H1 (cell line): ENCODE measurements around the gene LYRM7. TPM values are rescaled to one million over a fixed set of nuclear protein-coding genes. Genes with fewer than 3 reads are reported as not detected.

Experiments
- CTCF ChIA-PET: fragments of 300-600 bp; sonication (Branson Sonifier 250); formaldehyde crosslinking; loops from one replicate; lab custom pipeline; 2021; ENCODE audit not compliant: partially characterized antibody; lab: Charles Lee
- POLR2A ChIA-PET: fragments of 300-600 bp; sonication (Branson Sonifier 250); formaldehyde crosslinking; loops from one replicate; lab custom pipeline; 2021; ENCODE audit warnings: inconsistent platforms; ENCODE audit not compliant: partially characterized antibody; lab: Charles Lee
- DNase-seq, 2 experiments: peaks; one replicate each; pipeline versions ENCODE4 v3.0.0 to v3.0.0-alpha.2; 2010 to 2022; ENCODE audit warnings: low spot score in 2 of 2, low read depth in 1 of 2, mixed read lengths in 1 of 2
- FAIRE-seq: peaks from 2 replicates; lab custom pipeline; 2011; peaks lifted over from hg19 to GRCh38; lab: Jason Lieb, UNC
- H2AFZ ChIP-seq: 2 replicates; pipeline ENCODE4 v1.8.1; 2012; ENCODE audit warnings: low read length, inconsistent platforms
- H2AK5ac ChIP-seq: 2 replicates; pipeline ENCODE4 v1.6.1; 2013; ENCODE audit warnings: low read depth, low read length
- H2BK120ac ChIP-seq: replicated peaks from 2 replicates; pipeline ENCODE3; 2013; ENCODE audit warnings: low read depth, low read length, inconsistent platforms
- H2BK12ac ChIP-seq: 2 replicates; pipeline ENCODE4 v1.6.1; 2013; ENCODE audit warnings: low read depth, low read length
- H2BK15ac ChIP-seq: 2 replicates; pipeline ENCODE4 v1.6.1; 2013; ENCODE audit warnings: low read length
- H2BK20ac ChIP-seq: 2 replicates; pipeline ENCODE4 v1.6.1; 2013; ENCODE audit warnings: low read length
- H2BK5ac ChIP-seq: 2 replicates; pipeline ENCODE4 v1.6.1; 2013; ENCODE audit warnings: low read depth, low read length
- H3K14ac ChIP-seq: 2 replicates; pipeline ENCODE4 v1.6.1; 2013; ENCODE audit warnings: inconsistent platforms; ENCODE audit not compliant: insufficient read length
- H3K18ac ChIP-seq: 2 replicates; pipeline ENCODE4 v1.6.1; 2013; ENCODE audit warnings: low read length; ENCODE audit errors: extremely low read depth
- H3K23ac ChIP-seq: 2 replicates; pipeline ENCODE4 v1.6.1; 2013; ENCODE audit warnings: inconsistent platforms; ENCODE audit not compliant: insufficient read length
- H3K23me2 ChIP-seq: 2 replicates; pipeline ENCODE4 v1.6.1; 2013; ENCODE audit warnings: low read depth, low read length
- H3K27ac ChIP-seq: 2 replicates; pipeline ENCODE4 v1.6.1; 2011; ENCODE audit warnings: low read depth, low read length, inconsistent platforms
- H3K27me3 ChIP-seq, 4 experiments: replicated peaks in 1 of 4; 1 replicate in 1 of 4; 2 replicates in 3 of 4; pipeline versions ENCODE4 v1.6.1 to v1.8.1; 2011 to 2013; ENCODE audit warnings: low read length in 3 of 4, mild to moderate bottlenecking in 3 of 4, inconsistent platforms in 2 of 4, mixed read lengths in 2 of 4, moderate library complexity in 1 of 4; ENCODE audit not compliant: control insufficient read depth in 3 of 4, insufficient read depth in 3 of 4; ENCODE audit errors: extremely low read depth in 1 of 4
- H3K36me3 ChIP-seq, 4 experiments: 2 replicates each; pipeline versions ENCODE4 v1.6.1 to v1.8.1; 2011 to 2013; ENCODE audit warnings: mild to moderate bottlenecking in 4 of 4, low read length in 3 of 4, moderate library complexity in 2 of 4, control low read depth in 1 of 4, inconsistent platforms in 1 of 4; ENCODE audit not compliant: insufficient read depth in 4 of 4, control insufficient read depth in 2 of 4
- H3K4ac ChIP-seq: replicated peaks from 2 replicates; pipeline ENCODE3; 2013; ENCODE audit warnings: low read length, low read depth, mixed read lengths, inconsistent platforms; ENCODE audit not compliant: insufficient read length
- H3K4me1 ChIP-seq, 4 experiments: replicated peaks in 1 of 4; 1 replicate in 1 of 4; 2 replicates in 3 of 4; pipeline versions ENCODE4 v1.6.1 to v1.8.1; 2011 to 2013; ENCODE audit warnings: low read length in 3 of 4, inconsistent platforms in 2 of 4, mixed read lengths in 1 of 4; ENCODE audit not compliant: insufficient read depth in 4 of 4, control insufficient read depth in 3 of 4
- H3K4me2 ChIP-seq, 2 experiments: 2 replicates each; pipeline versions ENCODE4 v1.6.1 to v1.8.1; 2011 to 2013; ENCODE audit warnings: low read depth in 2 of 2, low read length in 2 of 2, control low read depth in 1 of 2, inconsistent platforms in 1 of 2, mild to moderate bottlenecking in 1 of 2; ENCODE audit not compliant: insufficient read depth in 1 of 2
- H3K4me3 ChIP-seq, 4 experiments: fragments of 200-600, 300-600 bp in 1 of 4; sonication (generic), shearing (Covaris generic), sonication (Bioruptor Twin) in 1 of 4; 2 replicates each; pipeline versions ENCODE4 v1.5.1 to v1.8.1; 2011 to 2016; ENCODE audit warnings: low read length in 4 of 4, low read depth in 3 of 4, control low read depth in 2 of 4, inconsistent platforms in 2 of 4, mild to moderate bottlenecking in 2 of 4, mixed read lengths in 1 of 4, moderate library complexity in 1 of 4; ENCODE audit not compliant: insufficient read depth in 2 of 4; ENCODE audit errors: extremely low read depth in 1 of 4
- H3K56ac ChIP-seq: replicated peaks from 2 replicates; pipeline ENCODE3; 2013; ENCODE audit warnings: low read depth, mild to moderate bottlenecking, mixed read lengths, low read length, inconsistent platforms; ENCODE audit not compliant: insufficient read length
- H3K79me1 ChIP-seq: 2 replicates; pipeline ENCODE4 v1.6.1; 2013; ENCODE audit warnings: low read depth, low read length, control low read depth
- H3K79me2 ChIP-seq, 2 experiments: 2 replicates each; pipeline versions ENCODE4 v1.6.1 to v1.8.1; 2012 to 2013; ENCODE audit warnings: low read length in 2 of 2, mild to moderate bottlenecking in 2 of 2, inconsistent platforms in 1 of 2; ENCODE audit not compliant: insufficient read depth in 2 of 2, control insufficient read depth in 1 of 2
- H3K9ac ChIP-seq, 4 experiments: replicated peaks in 1 of 4; 1 replicate in 1 of 4; 2 replicates in 3 of 4; pipeline versions ENCODE4 v1.6.1 to v1.8.1; 2011 to 2013; ENCODE audit warnings: low read depth in 3 of 4, low read length in 3 of 4, control low read depth in 2 of 4, mild to moderate bottlenecking in 2 of 4, moderate library complexity in 2 of 4, inconsistent platforms in 1 of 4; ENCODE audit errors: extremely low read depth in 1 of 4
- H3K9me3 ChIP-seq, 2 experiments: 2 replicates each; pipeline versions ENCODE4 v1.6.1 to v1.8.1; 2012 to 2013; ENCODE audit warnings: mild to moderate bottlenecking in 2 of 2, moderate library complexity in 2 of 2, control low read depth in 1 of 2, inconsistent platforms in 1 of 2, low read depth in 1 of 2, low read length in 1 of 2, mixed read lengths in 1 of 2; ENCODE audit not compliant: insufficient read depth in 2 of 2
- H4K20me1 ChIP-seq, 2 experiments: replicated peaks in 1 of 2; 2 replicates each; pipeline versions ENCODE3 to v1.8.1; 2011 to 2013; ENCODE audit warnings: inconsistent platforms in 2 of 2, low read length in 2 of 2, mild to moderate bottlenecking in 1 of 2; ENCODE audit not compliant: insufficient read depth in 2 of 2, control insufficient read depth in 1 of 2
- H4K5ac ChIP-seq: 2 replicates; pipeline ENCODE4 v1.6.1; 2013; ENCODE audit warnings: low read length, low read depth, mixed read lengths, inconsistent platforms; ENCODE audit not compliant: insufficient read length
- H4K8ac ChIP-seq: 2 replicates; pipeline ENCODE4 v1.8.0; 2013; ENCODE audit warnings: mild to moderate bottlenecking, moderate library complexity, low read length, inconsistent platforms; ENCODE audit not compliant: insufficient read depth; ENCODE audit errors: extremely low read depth
- H4K91ac ChIP-seq: replicated peaks from 2 replicates; pipeline ENCODE3; 2013; ENCODE audit warnings: low read length, mixed read lengths, inconsistent platforms; ENCODE audit not compliant: insufficient read length
- ASH2L ChIP-seq: fragments of 200-600, 300-600 bp; sonication (generic); IDR thresholded peaks from one replicate; pipeline ENCODE4 v1.7.1; 2017; ENCODE audit warnings: low read length
- ATF3 ChIP-seq: IDR thresholded peaks from 2 replicates; pipeline ENCODE4 v1.6.1; 2011; ENCODE audit warnings: low read depth, mild to moderate bottlenecking, low read length; ENCODE audit not compliant: insufficient read depth
- BRCA1 ChIP-seq: IDR thresholded peaks from 2 replicates; pipeline ENCODE4 v1.6.1; 2012; ENCODE audit warnings: low read depth, low read length, improper control_type of control experiment
- CTBP2 ChIP-seq: IDR thresholded peaks from 2 replicates; pipeline ENCODE4 v1.7.0; 2011; ENCODE audit warnings: borderline replicate concordance, mild to moderate bottlenecking, moderate library complexity, mixed read lengths, low read length; ENCODE audit not compliant: insufficient read depth, insufficient read length
- GABPA ChIP-seq: IDR thresholded peaks from 2 replicates; pipeline ENCODE4 v1.6.1; 2011; ENCODE audit warnings: mild to moderate bottlenecking, low read length, moderate library complexity, borderline replicate concordance; ENCODE audit not compliant: insufficient read depth
- JUN ChIP-seq: IDR thresholded peaks from 2 replicates; pipeline ENCODE4 v1.6.1; 2011; ENCODE audit warnings: low read depth, mild to moderate bottlenecking, improper control_type of control experiment, low read length
- JUND ChIP-seq: IDR thresholded peaks from 2 replicates; pipeline ENCODE4 v1.6.1; 2011; ENCODE audit warnings: mild to moderate bottlenecking, improper control_type of control experiment, low read length
- MAFK ChIP-seq: IDR thresholded peaks from 2 replicates; pipeline ENCODE4 v1.6.1; 2012; ENCODE audit warnings: low read depth, mild to moderate bottlenecking, improper control_type of control experiment, low read length
- NANOG ChIP-seq: IDR thresholded peaks from 2 replicates; pipeline ENCODE4 v1.6.1; 2011; ENCODE audit warnings: low read length, low read depth, mild to moderate bottlenecking, inconsistent platforms; ENCODE audit not compliant: insufficient read depth, poor library complexity, severe bottlenecking
- POLR2AphosphoS5 ChIP-seq: IDR thresholded peaks from 2 replicates; pipeline ENCODE4 v1.6.1; 2011; ENCODE audit warnings: low read depth, low read length
- RXRA ChIP-seq: IDR thresholded peaks from 2 replicates; pipeline ENCODE4 v1.6.1; 2011; ENCODE audit warnings: low read depth, mild to moderate bottlenecking, low read length, moderate library complexity; ENCODE audit not compliant: insufficient read depth
- SIN3A ChIP-seq, 2 experiments: IDR thresholded peaks in 1 of 2; conservative IDR thresholded peaks in 1 of 2; 2 replicates each; pipeline ENCODE4 v1.6.1; 2011 to 2012; ENCODE audit warnings: low read length in 2 of 2, improper control_type of control experiment in 1 of 2, low read depth in 1 of 2, mild to moderate bottlenecking in 1 of 2
- SP1 ChIP-seq: IDR thresholded peaks from 2 replicates; pipeline ENCODE4 v1.6.1; 2011; ENCODE audit warnings: low read depth, low read length
- SUZ12 ChIP-seq: fragments of 200-600 bp; sonication (generic); IDR thresholded peaks from 2 replicates; pipeline ENCODE4 v1.6.1; 2012; ENCODE audit warnings: mild to moderate bottlenecking, inconsistent platforms, low read length, moderate library complexity, mixed read lengths
- WGBS, 2 experiments: shearing (Covaris generic) in 1 of 2; methylation state at CpG; one replicate each; pipeline versions ENCODE4 v1.1.6 to v1.1.7; 2013 to 2015; ENCODE audit warnings: low lambda C conversion rate in 2 of 2, mixed read lengths in 2 of 2, inconsistent platforms in 1 of 2, low coverage in 1 of 2, missing lambda C conversion rate in 1 of 2; ENCODE audit not compliant: insufficient replicate concordance in 2 of 2, insufficient coverage in 1 of 2, insufficient read length in 1 of 2; ENCODE audit errors: extremely low coverage in 1 of 2, missing lambda C conversion rate in 1 of 2; 5-methylcytosine and 5-hydroxymethylcytosine counted together
- polyA plus RNA-seq, 7 experiments: library from polyadenylated mRNA; depleted of rRNA in 3 of 7; stranded (reverse) in 5 of 7; unstranded in 2 of 7; fragments of >200 nt in 5 of 7; fragments of 200-250 nt in 2 of 7; gene quantifications; 1 replicate in 5 of 7; 2 replicates in 1 of 7; 4 replicates in 1 of 7; pipeline versions ENCODE4 v1.2.1 to v1.2.3, GENCODE V29; 2011 to 2013; ENCODE audit warnings: missing spikeins in 2 of 7, mixed read lengths in 2 of 7
- total RNA-seq: library from RNA; stranded (reverse); fragmentation: NEBNext Ultra II Directional; extraction: Animal tissue kit (Norgen Biotek cat#: 25700); gene quantifications from 2 replicates; pipeline ENCODE4 v1.2.1, GENCODE V29; 2021

The LYRM7 gene
- total and polyA plus RNA-seq, 2 of the 8 experiments (the other 6 are each of a cell fraction or from before 2014, with no cell fraction given) = 1.9 to 12.6 TPM

DNA sequence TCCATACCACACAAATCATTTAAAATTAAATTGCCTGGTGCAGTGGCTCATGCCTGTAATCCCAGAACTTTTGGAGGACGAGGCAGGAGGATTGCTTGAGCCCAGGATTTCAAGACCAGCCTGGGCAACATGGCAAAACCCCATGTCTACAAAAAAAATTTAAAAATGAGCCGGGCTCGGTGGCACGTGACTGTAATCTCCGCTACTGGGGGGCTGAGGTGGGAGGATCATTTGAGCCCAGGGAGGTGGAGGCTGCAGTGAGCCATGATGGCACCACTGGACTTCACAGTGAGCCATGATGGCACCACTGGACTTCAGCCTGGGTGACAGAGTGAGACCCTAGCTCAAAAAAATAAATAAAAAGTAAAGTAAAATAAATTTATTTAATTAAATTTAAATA, 40.9 kb downstream of the LYRM7 start:
- no peak overlapping the region for H2BK20ac ChIP-seq
- no peaks in the 10 kb centered on the region for H4K20me1 ChIP-seq
- H3K23me2 ChIP-seq = no peaks in the 10 kb centered on the region
- H2AK5ac ChIP-seq = no peak overlapping the region
- no peak overlapping the region for H3K56ac ChIP-seq
- no peak overlapping the region for H3K23ac ChIP-seq
- H4K5ac ChIP-seq = no peak overlapping the region
- H3K27me3 ChIP-seq = no peaks in the 10 kb centered on the region
- WGBS, 2 experiments = 96% methylated on average over 5 of the region's 5 CpGs; no CpG with 5 or more reads in 1 of the 2 experiments
- no peak overlapping the region for H3K4me3 ChIP-seq
- H3K79me1 ChIP-seq = no peaks in the 10 kb centered on the region
- DNase-seq (no peak), FAIRE-seq (no peak)
- no peak overlapping the region for H3K4ac ChIP-seq
- H3K36me3 ChIP-seq = no peaks in the 10 kb centered on the region
- no peak overlapping the region for H4K91ac ChIP-seq
- H3K4me1 ChIP-seq = peaks cover 0 to 11% (median 3%) of the 10 kb centered on the region in 4 experiments; a peak in 2 of 7 replicates
- no peak overlapping the region for H2AFZ ChIP-seq
- H3K4me2 ChIP-seq = no peak overlapping the region
- no peak overlapping the region for H2BK5ac ChIP-seq
- no peak overlapping the region for H3K14ac ChIP-seq
- ChIA-PET CTCF (no interaction called here), POLR2A (interaction anchor here (0.7 kb wide), 1 partner anchor 66 kb away, joined by 3 read pairs; no protein-coding TSS in a partner anchor)
- H3K9me3 ChIP-seq = no peaks in the 10 kb centered on the region
- no peaks in the 10 kb centered on the region for H3K79me2 ChIP-seq
- H2BK15ac ChIP-seq = no peak overlapping the region
- H2BK120ac ChIP-seq = no peak overlapping the region
- H3K27ac ChIP-seq = no peak overlapping the region
- H2BK12ac ChIP-seq = no peak overlapping the region
- no peak overlapping the region for H3K18ac ChIP-seq
- H4K8ac ChIP-seq = no peak overlapping the region
- no peak overlapping the region for H3K9ac ChIP-seq
- TF ChIP-seq MAFK = no peak
- no peak for TF ChIP-seq POLR2AphosphoS5
- no peak for TF ChIP-seq ATF3
- TF ChIP-seq GABPA = no peak
- TF ChIP-seq ASH2L = no peak
- no peak for TF ChIP-seq NANOG
- no peak for TF ChIP-seq SUZ12
- TF ChIP-seq SIN3A (conservative IDR thresholded peaks at IDR 0.05 in 1 of 2, IDR thresholded peaks at IDR 0.05 in 1 of 2; ENCODE audit: low read depth in 1 of 2, low read length in 2 of 2) = no peak
- TF ChIP-seq CTBP2 = no peak
- no peak for TF ChIP-seq JUN
- no peak for TF ChIP-seq BRCA1
- no peak for TF ChIP-seq SP1
- no peak for TF ChIP-seq RXRA
- no peak for TF ChIP-seq JUND
